ENCODE results near the gene ABCC6.
"Not testable (repeated sequence)": the region's sequence is repeated elsewhere in the genome, so short reads cannot be mapped to it uniquely, and the experiment has no call there.

Gene ABCC6

DNA sequence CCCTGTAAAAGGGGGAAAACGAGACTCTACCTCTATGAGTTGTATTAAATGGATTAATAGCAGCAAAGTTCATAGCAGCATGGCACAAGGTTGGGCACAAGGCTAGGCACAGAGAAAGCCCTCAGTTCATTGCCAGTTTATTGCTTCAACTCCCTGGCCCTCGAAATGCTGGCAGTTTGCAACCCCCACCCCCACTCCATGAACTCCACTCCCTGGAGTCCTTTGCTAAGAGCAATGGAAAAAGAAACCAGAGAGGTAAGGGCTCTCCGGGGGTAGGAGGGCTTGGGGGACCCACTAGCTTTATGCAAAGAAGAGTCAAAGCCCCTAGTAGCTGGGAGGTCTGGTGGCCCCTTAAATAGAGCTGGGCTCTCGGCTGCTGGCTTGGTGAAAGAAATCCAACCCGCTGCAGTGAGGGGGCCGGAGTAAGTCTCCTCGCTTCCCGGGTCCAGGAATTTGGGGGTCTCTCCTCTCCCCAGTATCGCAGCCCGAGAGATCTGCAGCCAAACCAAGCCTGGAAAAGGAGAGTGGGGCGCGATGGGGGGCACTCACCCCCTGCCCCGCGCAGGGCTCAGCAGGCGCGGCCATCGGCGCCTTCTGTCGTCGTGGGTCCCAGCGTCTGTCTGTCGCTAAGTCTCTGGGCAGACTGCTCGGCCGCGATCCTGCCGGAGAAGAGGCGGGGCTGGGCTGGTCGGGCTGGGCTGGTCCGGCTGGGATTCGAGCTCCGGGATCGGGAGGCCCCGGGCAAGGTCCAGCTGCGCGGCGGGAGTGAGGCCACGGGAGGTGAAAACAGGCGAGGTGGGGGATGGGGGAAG lies at the start of gene ABCC6:
Gene ABCC6 (minus strand): TSS at position 645 of the 812 bp plus-strand sequence. CDS start 60 bp downstream, at position 585.
- not testable (repeated sequence) for DNase-seq

DNA sequence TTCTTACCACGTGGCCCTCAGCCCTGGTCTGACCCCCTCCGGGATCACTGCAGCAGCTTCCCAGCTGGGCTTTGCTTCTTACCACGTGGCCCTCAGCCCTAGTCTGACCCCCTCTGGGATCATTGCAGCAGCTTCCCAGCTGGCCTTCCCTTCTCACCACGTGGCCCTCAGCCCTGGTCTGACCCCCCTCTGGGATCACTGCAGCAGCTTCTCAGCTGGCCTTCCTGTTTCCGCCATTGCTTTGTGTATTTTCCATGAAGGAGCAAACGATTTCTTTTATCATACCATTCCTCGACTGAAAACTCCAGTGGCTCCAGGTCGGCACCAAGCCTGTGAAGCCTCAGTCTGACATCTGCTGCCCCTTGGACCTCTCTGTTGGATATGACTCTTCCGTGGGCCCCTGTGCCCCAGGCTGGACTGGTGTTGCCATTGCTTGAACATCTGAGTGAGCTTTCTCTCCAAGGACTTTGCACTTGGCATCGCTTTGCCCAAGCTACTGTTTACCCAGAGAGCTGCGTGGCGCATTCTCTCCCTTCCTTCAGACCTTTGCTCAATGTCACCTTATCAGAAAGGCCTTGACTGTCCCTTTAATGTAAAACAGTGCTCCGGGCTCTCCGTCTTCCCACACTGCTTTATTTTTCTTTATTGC lies 49.4 kb upstream of the ABCC6 start:
- not testable (repeated sequence) for DNase-seq

DNA sequence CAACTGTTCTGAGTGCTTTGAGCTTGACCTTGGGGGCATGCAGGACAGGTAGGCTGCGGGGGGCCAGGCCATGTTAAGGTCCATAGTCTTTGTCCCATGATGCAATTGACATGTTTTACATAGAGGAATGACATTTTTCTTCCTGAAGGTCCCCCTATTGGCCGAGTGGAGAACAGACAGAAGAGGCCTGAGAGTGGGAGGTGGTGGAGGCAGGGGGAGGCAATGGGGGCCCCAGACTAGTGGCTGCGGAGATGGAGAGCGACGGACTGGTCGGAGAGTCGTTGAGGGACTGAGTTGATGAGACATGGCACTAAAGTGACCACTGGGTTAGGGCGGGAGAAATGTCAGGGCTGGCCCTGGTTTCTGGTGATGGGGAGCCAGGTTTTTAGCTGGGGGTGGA lies 48.4 kb upstream of the ABCC6 start:
- not testable (repeated sequence) for DNase-seq

DNA sequence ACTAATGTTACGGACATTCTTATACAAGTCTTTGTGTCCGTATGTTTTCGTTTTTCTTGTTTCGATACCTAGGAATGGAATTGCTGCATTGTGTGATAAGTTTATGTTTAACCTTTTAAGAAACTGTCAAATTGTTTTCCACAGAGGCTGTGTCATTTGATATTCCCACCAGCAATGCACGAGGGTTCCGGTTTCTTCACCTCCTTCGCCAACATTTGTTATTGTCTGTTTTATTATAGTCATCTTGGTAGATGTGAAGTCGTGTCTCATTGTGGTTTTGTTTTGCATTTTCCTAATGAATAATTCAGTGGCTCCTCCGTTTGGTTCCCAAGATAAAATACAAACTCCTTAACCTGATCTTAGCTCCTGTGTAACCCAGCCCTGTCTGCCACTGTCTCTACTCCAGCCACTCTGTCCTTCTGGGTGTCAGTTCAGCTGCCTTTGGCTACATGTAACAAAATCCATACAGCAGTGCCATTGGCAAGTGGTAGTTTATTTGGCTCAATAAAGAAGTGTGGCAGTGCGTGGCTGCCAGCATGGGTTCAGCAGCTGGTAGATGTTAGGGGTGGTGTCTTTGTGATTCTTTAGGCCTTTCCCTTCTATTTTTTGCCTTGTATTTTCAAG lies 45.0 kb upstream of the ABCC6 start:
- not testable (repeated sequence) for DNase-seq

DNA sequence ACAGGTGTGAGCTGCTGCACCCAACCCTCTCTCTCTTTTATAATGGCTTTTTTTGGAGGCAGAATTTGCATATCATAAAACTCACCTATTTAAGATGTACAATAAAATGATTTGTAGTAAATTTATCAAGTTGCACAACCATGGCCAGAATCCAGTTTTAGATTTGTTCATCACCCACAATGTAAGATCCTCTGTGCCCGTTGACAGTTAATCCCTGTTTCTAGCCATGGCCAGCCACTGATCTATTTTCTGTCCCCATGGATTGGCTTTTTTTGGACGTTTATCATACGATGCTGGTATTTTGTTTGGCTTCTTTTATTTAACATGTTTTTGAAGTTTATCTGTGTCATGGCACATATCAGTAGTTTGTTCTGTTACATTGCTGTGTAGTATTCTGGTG lies 44.4 kb upstream of the ABCC6 start:
- not testable (repeated sequence) for DNase-seq

DNA sequence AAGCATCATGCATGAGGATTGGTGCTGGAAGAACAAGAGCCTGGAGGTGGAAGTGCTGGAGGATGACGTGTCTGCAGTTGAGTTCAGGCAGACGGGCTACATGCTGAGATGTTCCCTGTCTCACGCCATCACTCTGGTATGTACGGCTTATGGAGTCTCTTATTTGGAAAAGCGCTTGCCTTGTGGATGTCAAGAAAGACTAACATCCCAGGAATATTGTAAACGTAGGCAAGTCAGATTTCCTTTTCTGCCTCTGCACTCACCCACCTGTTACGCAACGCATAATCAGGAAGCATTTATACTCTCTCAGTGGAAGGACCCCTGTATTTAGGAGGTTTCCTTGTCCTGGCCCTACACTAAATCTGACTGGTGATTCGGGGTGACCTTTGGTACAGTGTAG lies 41.8 kb upstream of the ABCC6 start:
- DNase-seq: not testable (repeated sequence)

DNA sequence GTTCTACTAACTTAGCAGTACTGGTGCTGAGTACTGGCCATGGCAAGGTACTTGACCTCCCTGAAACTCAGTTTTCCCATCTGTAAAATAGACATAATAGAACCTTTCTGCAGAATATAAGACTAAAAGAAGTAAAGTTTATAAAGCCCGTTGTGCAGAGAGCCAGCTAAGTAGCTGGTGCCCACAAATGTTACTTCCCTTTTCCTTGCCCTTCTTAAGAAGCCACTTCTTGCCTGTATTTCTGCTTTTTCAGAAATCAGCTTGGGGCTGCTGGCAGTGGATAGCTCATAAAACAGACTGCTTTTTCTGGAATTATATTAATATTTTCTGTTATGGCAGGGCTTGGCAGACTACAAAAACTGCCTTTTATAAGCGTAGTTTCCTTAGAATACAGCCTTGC lies 40.7 kb upstream of the ABCC6 start:
- DNase-seq: not testable (repeated sequence)

DNA sequence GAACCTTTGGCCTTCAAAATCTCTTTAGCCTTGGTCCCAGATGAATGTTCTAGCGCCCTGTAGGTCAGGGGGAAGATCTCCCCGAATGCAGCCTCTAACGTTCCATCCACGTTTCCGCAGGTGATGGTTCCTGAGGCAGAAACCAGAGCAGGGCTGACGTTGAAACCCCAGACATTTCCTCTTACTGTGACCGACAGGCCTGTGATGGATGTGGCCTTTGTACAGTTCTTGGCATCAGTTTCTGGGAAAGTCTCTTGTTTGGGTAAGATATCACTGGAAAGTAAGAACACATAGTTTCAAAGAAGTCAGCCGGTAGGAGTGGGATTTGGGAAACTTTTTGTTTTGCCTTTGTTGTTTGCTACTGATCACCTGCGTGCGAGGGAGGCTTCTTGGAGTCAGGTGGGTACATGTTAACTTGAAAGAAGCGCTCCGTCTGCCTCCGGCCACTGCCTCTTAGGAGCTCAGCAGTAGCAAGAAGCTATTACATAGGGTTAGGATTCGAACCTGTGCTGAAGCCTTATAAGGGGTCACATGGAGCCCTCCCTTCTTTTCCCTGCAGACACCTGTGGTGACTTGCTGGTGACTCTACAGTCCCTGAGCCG lies 39.8 kb upstream of the ABCC6 start:
- DNase-seq: not testable (repeated sequence)

DNA sequence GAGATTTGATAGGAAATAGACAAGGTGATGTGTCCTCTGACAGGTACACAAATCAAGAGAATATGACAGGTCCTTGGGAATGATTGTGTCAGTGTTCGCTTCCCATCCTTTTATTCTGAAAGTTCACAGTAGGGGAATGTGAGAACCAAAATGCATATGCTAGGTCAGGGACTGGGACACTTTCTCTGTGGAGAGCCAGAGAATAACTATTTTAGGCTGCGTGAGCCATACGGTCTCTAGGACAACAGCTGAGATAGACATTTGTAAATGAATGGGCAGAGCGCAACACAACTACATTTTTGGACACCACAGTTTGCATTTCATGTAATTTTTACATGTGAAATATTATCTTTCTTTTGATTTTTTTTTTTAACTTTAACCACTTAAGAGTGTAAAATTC lies 36.7 kb upstream of the ABCC6 start:
- DNase-seq: not testable (repeated sequence)

DNA sequence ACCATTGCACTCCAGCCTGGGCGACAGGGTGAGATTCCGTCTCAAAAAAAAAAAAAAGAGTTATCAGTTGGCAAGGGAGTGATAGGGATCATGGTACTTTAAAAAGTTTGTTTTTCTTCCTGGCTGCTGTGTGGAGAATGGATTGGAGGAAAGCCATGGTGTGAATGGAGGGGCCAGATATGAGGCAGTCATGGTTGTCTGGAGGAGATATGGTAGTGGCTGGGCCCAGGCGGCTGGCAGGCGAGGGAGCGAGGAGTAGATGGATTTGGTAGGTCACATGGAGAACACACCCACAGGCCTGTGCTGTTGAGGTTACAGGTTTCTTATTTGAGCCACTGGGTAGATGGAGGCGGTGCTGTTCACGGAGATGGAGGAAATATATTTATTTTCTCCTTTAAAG lies 35.5 kb upstream of the ABCC6 start:
- not testable (repeated sequence) for DNase-seq

DNA sequence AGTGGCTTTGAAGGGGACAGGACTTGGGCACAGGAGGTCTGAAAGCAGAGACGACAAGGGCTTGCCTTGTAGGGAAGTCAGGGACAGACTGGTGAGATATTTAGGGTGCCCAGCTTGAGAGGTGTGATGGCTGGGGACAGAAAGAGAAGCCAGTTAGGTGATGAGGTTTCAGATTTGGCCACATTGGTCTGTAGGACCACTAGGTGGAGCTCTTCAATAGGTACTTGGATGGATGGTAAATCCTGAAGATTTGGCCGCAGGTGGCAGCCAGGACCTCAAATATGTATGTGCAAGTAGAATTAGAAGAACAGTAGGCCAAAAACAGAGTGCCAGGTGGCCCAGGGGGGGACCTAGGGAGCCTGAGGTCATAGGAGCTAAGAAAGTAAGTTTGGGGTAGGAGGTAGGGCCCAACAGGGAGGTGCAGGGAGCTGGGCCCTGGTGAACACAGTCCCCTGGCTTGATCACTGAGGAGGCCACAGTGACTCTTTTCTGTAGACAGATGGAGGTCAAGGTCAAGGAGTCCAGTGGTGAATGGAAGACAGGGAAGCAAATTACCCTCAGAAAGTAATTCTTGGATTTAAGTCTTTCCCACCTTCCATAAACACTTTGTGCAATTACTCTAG lies 34.1 kb upstream of the ABCC6 start:
- not testable (repeated sequence) for DNase-seq

DNA sequence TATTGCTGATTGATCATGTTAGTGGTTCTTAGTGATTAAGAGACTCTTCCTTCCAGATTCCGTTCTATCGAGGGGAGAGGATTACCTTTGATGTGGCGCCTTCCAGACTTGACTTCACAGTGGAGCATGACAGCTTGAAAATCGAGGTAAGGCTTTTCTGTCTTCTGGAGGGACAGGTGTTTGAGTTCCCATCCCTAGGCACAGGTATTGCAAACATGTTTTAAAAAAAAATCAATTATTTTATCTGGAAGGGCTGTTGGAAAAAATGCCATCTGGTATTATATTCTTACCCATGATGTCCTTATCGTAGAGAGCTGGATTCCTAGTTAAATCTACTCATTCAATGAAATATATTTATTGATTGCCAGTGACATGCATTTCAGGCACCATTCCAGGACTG lies 29.1 kb upstream of the ABCC6 start:
- not testable (repeated sequence) for DNase-seq

DNA sequence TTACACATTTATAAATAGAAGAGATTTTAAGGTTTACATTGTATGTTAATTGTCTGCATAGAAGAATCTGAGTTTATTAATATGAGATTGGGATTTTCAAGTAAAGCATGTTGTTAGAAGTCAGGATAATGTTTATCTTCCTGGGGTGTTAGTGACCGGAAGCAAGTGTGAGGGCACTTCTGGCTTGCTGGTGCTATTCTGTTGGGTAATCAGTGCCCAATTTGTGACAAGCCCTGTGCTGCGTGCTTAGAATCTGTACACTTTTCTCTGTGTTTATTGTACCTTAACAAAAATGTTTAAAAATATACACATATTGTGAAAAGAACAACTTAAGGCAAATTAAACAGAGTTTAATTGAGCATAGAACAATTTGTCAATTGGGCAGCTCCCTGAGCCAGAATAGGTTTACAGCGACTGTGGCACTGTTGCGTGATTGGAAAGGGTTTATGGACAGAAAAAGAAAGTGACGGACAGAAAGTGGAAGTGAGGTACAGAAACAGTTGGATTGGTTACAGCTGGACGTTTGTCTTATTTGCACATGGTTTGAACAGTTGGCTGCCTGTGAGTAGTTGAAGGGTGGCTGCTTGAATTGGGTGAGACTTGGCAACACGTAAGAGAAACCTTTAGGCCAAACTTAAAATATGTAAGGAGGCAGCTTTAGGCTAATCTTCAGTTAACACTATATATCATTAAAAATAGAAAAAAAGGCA lies 26.5 kb upstream of the ABCC6 start:
- DNase-seq: not testable (repeated sequence)

DNA sequence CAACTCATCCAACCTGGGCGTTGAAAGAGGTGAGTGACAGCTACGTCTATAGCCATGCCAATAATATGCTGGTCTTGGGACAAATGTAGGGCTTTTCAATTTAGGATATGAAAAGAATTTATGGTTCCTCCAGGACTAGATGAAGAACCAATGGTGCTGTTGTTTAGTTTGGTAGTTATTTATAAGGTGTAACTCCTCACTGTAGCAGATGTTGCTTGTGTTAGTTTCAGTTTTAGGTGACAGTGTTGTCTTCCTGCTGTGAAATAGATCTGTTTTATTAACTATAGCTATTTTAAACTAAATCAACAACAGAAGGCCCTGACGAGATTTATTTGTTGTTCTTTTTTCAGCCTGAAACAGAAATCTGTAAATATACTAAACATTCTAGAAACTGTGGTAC lies 24.1 kb upstream of the ABCC6 start:
- not testable (repeated sequence) for DNase-seq

DNA sequence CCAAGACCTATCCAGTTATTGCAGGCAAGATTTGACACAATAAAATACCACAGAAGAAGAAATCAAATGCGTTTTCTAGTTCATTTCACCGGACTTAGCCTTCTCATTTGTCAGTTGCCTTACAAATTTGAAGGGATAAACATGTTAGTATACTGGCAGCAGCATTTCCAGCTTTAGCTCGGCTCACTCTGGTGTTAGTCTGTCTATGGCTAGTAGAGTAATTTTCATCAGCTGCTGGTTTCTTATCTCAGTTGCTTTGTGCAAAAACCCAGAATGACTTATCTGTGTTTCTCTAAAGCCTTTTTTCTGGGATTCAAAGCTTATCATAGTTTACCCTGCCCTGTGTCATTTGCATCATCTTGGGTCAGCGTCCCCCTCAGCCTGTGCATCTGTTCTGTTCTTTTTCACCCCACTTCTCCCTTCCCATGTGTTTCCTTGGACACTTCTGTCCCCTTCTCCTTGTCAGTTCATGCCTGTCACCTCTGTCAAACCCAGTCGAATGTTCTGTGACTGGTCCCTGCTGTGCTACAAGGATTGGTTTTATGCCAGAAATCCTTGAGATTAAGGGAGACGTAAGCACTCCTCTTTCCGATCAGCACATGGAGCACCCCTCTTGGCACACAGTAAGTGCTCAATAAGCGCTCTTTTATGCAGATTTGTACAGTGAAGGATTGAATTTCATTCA lies 23.4 kb upstream of the ABCC6 start:
- not testable (repeated sequence) for DNase-seq

DNA sequence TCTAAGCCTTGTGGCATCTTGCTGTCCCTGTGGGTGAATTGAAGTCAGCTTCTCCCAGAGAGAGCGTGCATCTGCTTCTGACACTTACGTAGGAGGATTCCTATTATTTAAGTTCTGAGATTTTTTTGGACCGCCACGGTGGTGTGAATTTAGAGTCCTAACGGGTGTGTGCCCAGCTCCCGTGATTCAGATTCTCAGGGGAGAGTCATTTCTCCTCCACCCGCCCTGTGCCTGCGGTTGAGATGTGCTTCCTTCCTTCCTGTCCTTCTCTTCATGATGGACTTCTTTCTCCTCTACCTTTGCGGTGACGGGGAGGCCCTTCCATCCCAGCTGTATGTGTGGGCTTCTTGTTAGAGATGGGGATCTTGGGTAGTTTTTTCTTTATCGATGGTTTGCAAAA lies 20.6 kb upstream of the ABCC6 start:
- not testable (repeated sequence) for DNase-seq

DNA sequence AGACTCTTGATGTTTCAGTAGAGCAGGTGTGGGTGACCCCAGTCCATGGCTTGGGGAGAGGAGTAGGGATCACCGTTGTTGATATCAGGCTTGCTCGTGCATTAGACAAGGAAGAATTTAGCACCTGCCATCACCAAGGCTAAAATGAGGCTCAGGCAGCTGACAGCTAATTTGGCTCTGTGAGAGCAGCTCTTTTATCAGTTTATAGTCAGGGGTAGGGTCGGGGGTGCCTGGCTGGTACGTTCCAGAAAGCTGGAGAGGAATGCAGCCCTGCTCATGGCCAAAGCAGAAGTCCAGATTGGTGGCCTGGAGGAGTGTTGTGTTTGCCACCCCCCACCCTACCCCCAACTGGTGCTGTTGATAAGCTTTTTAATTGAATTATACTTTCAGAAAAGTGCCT lies 17.4 kb upstream of the ABCC6 start:
- not testable (repeated sequence) for DNase-seq

DNA sequence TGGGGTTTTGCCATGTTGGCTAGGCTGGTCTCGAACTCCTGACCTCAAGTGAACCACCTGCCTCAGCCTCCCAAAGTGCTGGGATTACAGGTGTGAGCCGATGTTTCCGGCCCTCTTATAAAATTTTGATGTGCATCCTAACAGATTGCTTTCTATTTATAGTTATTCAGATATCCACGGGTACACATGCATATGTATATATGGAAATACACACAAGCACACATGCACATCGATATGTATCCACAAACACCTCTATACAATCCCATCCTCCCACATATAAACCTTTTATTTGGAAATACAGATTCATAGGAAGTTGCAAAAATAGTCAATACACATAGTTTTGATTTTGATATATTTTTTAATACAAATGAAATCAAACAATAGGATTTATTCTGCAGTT lies 14.4 kb upstream of the ABCC6 start:
- not testable (repeated sequence) for DNase-seq

DNA sequence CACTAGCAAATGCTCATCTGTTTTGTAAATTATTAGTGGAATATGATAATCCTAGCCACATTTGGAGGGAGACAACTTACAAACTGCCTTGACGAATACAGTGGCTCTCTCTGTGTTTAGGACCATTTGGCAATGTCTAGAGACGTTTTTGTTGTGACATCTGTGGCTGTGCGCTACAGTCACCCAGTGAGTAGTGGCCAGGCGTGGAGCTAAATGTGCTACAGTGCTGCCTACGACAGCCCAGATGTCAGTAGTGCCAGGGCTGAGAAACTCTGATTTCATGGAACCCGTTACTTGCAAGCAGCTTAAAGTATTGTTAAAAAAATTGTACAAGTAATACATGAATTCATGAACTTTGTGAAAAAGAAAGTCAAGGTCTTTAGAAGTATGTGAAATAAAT lies 13.8 kb upstream of the ABCC6 start:
- peak; percentile 19 for DNase-seq

DNA sequence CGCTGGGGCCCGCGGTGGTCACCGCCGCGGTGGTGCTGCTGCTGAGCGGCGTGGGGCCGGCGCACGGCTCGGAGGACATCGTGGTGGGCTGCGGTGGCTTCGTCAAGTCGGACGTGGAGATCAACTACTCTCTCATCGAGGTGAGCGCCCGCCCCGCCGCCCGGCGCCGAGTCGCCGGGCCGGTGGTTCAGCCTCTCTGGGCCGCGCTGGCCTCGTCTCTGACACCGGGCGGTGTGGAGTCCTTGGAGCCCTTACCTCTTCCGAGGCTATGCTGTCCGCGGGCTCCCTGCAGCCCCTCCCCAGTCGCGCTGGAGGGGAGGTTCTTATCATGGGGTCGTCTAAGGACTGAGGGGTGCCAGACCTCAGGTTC lies 9.4 kb upstream of the ABCC6 start:
- DNase-seq: not testable (repeated sequence)

DNA sequence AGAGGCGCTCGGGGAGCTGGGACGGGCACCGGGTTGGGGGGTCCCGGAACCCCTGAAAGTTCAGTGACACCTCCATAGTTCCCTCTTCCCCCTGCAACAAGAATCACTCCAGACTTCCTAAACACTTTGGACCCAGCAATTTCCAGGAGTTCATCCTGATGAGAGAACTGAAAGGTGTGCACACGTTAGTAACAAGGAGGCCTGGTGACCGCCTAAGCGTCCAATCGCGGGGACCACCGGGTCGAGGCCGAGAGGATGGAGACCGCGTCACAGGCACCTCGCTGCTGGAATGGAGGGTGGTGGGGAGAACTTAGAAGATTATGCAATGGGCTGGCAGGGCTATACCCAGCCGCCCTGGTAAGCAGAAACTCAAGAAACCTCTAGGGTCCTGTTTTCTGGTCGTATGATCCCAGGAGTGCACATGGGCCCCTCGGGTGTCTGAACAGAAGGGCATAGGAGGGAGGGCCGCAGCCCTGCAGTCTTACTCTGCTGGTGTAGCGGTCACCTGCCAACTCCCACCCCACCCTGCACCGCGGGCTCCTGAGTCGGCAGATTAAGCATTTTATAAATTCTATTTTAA lies 458 bp upstream of the ABCC6 start:
- DNase-seq: not testable (repeated sequence)

All from midbrain (tissue), 1 donor.